A549 (cell line): ENCODE data around the gene CAPS2. TPM values are rescaled to one million over a fixed set of nuclear protein-coding genes. Genes with fewer than 3 reads are reported as not detected.

Source experiments
- ATAC-seq, 2 experiments: fragments of 200-7000 bp in 1 of 2; fragments of >200 bp in 1 of 2; cut with Nextera tagmentation in 1 of 2; cut with Tn5 transposase in 1 of 2; 3 replicates each; pipeline versions ENCODE4 v1.8.0 to v1.9.1; 2018 to 2020; ENCODE audit warnings: mild to moderate bottlenecking in 1 of 2, moderate library complexity in 1 of 2
- CTCF ChIA-PET: fragments of 300-600 bp; sonication (Branson Sonifier 250); formaldehyde crosslinking; extraction: SDS; loops from one replicate; lab custom pipeline; 2021; ENCODE audit warnings: antibody characterized with exemption, inconsistent platforms; lab: Yijun Ruan, JAX
- POLR2A ChIA-PET: fragments of 350-600 bp; formaldehyde crosslinking; extraction: SDS; loops from one replicate; lab custom pipeline; 2021; ENCODE audit warnings: antibody characterized with exemption, inconsistent platforms; lab: Yijun Ruan, JAX
- DNase-seq, 2 experiments: peaks; one replicate each; pipeline versions ENCODE4 v3.0.0 to v3.0.0-alpha.2; 2011 to 2016; ENCODE audit warnings: low read depth in 1 of 2, low spot score in 1 of 2
- FAIRE-seq: peaks from 2 replicates; lab custom pipeline; 2011; peaks lifted over from hg19 to GRCh38; lab: Jason Lieb, UNC
- H3K27ac ChIP-seq, 2 experiments: fragments of >200 bp; sonication (Bioruptor Twin); formaldehyde crosslinking; 3 replicates each; pipeline ENCODE4 v1.5.1; 2016 to 2017
- H3K4me1 ChIP-seq: fragments of >200 bp; sonication (Bioruptor Twin); formaldehyde crosslinking; 3 replicates; pipeline ENCODE4 v1.6.1; 2016
- H3K4me2 ChIP-seq: fragments of >200 bp; sonication (Bioruptor Twin); formaldehyde crosslinking; 3 replicates; pipeline ENCODE4 v1.6.1; 2016
- H3K4me3 ChIP-seq: fragments of >200 bp; sonication (Bioruptor Twin); formaldehyde crosslinking; 3 replicates; pipeline ENCODE4 v1.5.1; 2016
- H3K9me3 ChIP-seq: fragments of >200 bp; sonication (Bioruptor Twin); formaldehyde crosslinking; 3 replicates; pipeline ENCODE4 v1.6.1; 2016
- CBX8 ChIP-seq: fragments of 200-600 bp; sonication (generic); IDR thresholded peaks from 2 replicates; pipeline ENCODE4 v1.6.1; 2016
- CEBPB ChIP-seq, 2 experiments: fragments of >200 bp in 1 of 2; sonication (Bioruptor Twin) in 1 of 2; formaldehyde crosslinking in 1 of 2; IDR thresholded peaks; 2 replicates each; pipeline ENCODE4 v1.6.1; 2012 to 2016
- HDAC2 ChIP-seq: fragments of 200-600 bp; sonication (generic); IDR thresholded peaks from 2 replicates; pipeline ENCODE4 v1.6.1; 2016
- JUNB ChIP-seq: fragments of >200 bp; sonication (Bioruptor Twin); formaldehyde crosslinking; IDR thresholded peaks from 2 replicates; pipeline ENCODE4 v1.6.1; 2016
- KDM5A ChIP-seq: fragments of 200-600 bp; sonication (generic); IDR thresholded peaks from 2 replicates; pipeline ENCODE4 v1.6.1; 2016; ENCODE audit warnings: antibody characterized with exemption, mild to moderate bottlenecking
- MAZ ChIP-seq: fragments of 150-350 bp; IDR thresholded peaks from 2 replicates; pipeline ENCODE4 v1.6.1; 2014; ENCODE audit warnings: antibody characterized with exemption, low read depth, low read length, borderline replicate concordance
- POLR2A ChIP-seq: IDR thresholded peaks from 2 replicates; pipeline ENCODE4 v1.6.1; 2012; ENCODE audit warnings: mild to moderate bottlenecking, low read length
- RAD21 ChIP-seq, 2 experiments: fragments of >200 bp in 1 of 2; sonication (Bioruptor Twin) in 1 of 2; formaldehyde crosslinking in 1 of 2; IDR thresholded peaks in 1 of 2; conservative IDR thresholded peaks in 1 of 2; 2 replicates in 1 of 2; 3 replicates in 1 of 2; pipeline ENCODE4 v1.6.1; 2012 to 2018; ENCODE audit warnings: inconsistent platforms in 1 of 2
- RARB ChIP-seq: fragments of 250-450 bp; sonication (Bioruptor Pico); IDR thresholded peaks from 2 replicates; pipeline ENCODE4 v1.8.0; 2021; ENCODE audit warnings: mild to moderate bottlenecking, moderate library complexity
- RCOR1 ChIP-seq: fragments of 150-350 bp; IDR thresholded peaks from 2 replicates; pipeline ENCODE4 v1.6.1; 2014; ENCODE audit warnings: antibody characterized with exemption, low read length, low read depth
- ZNF302 ChIP-seq: fragments of 250-450 bp; sonication (Bioruptor Pico); IDR thresholded peaks from 2 replicates; pipeline ENCODE4 v1.9.0; 2021; ENCODE audit warnings: inconsistent platforms, mild to moderate bottlenecking, moderate library complexity
- WGBS: methylation state at CpG from one replicate; pipeline ENCODE4 v1.1.6; 2017; ENCODE audit errors: missing lambda C conversion rate; 5-methylcytosine and 5-hydroxymethylcytosine counted together
- polyA plus RNA-seq, 4 experiments: library from polyadenylated mRNA; depleted of rRNA in 3 of 4; stranded (reverse); fragments of >200 nt; fragmentation: RNase III in 1 of 4; extraction: RNeasy Plus Mini Kit Qiagen cat#74134 plus additional on column Dnase treatment in 1 of 4; gene quantifications; 2 replicates in 3 of 4; 3 replicates in 1 of 4; pipeline ENCODE4 v1.2.3, GENCODE V29; 2011 to 2017
- TF ChIP-seq, protein P1 (sequence below): fragments of >200 bp; sonication (Bioruptor Twin); formaldehyde crosslinking; IDR thresholded peaks from 3 replicates; pipeline ENCODE4 v1.6.1; 2016
- TF ChIP-seq, protein P2 (sequence below): IDR thresholded peaks from 2 replicates; pipeline ENCODE4 v1.6.1; 2012; ENCODE audit warnings: low read depth, borderline replicate concordance
- TF ChIP-seq, protein P3 (sequence below): IDR thresholded peaks from 2 replicates; pipeline ENCODE4 v1.6.1; 2012
- TF ChIP-seq, protein P4 (sequence below): fragments of 200-600 bp; sonication (generic); IDR thresholded peaks from 2 replicates; pipeline ENCODE4 v1.6.1; 2016; ENCODE audit warnings: antibody characterized with exemption, mild to moderate bottlenecking, moderate library complexity
- TF ChIP-seq, protein P5 (sequence below): fragments of >200 bp; sonication (Bioruptor Twin); formaldehyde crosslinking; IDR thresholded peaks from 2 replicates; pipeline ENCODE4 v1.6.1; 2016

Gene CAPS2
- polyA plus RNA-seq, 2 of the 4 experiments (the other 2 are of a cell fraction), result 2.6 to 7.0 TPM

DNA sequence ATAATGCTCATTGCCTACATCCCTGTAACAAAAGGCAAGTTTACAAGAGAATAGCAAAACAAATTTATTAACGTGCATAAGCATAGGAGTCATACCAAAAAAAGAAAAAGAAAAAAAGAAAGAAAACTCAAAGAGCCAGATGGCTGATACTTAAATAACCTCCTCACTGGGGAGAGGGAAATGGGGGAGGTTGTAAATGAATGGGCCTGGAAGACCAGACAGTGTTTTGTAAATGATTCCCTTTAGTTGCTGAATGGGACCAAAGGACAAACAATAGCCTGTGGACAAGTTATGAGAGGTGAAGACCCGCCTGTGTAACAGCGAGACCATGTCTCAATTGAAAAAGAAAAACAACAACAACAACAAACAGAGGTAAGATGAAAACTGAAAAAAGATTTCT, 35.3 kb downstream of the CAPS2 start:
- DNase-seq (no peak), ATAC-seq (no peak), FAIRE-seq (no peak)
- Histone ChIP-seq H3K9me3 (no peaks in the 10 kb centered on the region), H3K27ac (no peak overlapping the region), H3K4me1 (no peaks in the 10 kb centered on the region), H3K4me2 (no peak overlapping the region), H3K4me3 (no peak overlapping the region)
- WGBS, result 78% methylated on average over 3 of the region's 3 CpGs
- TF ChIP-seq ZNF302 (CRISPR knock-in tag), result no peak
- ChIA-PET CTCF (interaction anchor here (0.7 to 1.1 kb wide), 2 partner anchors 10 to 207 kb away, joined by 3 read pairs; no protein-coding TSS in a partner anchor), POLR2A (no interaction called here)

DNA sequence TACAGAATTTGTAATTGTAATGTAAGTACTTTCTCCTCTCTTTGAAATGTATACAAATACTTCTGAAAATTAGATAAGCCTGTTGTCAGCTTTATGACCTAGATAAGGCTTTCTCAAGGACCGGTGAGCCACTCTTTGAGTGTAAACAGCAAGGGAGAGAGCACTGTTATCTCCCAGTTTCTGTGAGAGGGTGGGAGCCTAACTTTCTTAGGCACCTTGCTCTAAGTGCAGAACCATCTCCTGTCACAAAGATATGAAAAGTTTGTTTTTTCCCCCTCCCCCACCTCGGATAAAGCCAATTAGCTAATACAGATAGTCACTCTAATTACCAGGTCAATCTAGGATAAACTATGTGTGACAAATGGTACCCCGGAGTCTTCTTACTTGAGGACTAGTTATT, 35.8 kb downstream of the CAPS2 start:
- no peak overlapping the region for H3K27ac ChIP-seq
- ATAC-seq (no peak), DNase-seq (no peak), FAIRE-seq (no peak)
- ChIA-PET CTCF (interaction anchor here (1.1 kb wide), 1 partner anchor 10 kb away, joined by 3 read pairs; no protein-coding TSS in a partner anchor), POLR2A (no interaction called here)
- H3K9me3 ChIP-seq, result no peaks in the 10 kb centered on the region
- TF ChIP-seq, protein P1, sequence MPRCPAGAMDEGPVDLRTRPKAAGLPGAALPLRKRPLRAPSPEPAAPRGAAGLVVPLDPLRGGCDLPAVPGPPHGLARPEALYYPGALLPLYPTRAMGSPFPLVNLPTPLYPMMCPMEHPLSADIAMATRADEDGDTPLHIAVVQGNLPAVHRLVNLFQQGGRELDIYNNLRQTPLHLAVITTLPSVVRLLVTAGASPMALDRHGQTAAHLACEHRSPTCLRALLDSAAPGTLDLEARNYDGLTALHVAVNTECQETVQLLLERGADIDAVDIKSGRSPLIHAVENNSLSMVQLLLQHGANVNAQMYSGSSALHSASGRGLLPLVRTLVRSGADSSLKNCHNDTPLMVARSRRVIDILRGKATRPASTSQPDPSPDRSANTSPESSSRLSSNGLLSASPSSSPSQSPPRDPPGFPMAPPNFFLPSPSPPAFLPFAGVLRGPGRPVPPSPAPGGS, result no peak
- 72% methylated on average over 3 of the region's 3 CpGs for WGBS
- H3K4me3 ChIP-seq, result no peak overlapping the region
- H3K4me2 ChIP-seq, result no peak overlapping the region
- no peaks in the 10 kb centered on the region for H3K4me1 ChIP-seq

DNA sequence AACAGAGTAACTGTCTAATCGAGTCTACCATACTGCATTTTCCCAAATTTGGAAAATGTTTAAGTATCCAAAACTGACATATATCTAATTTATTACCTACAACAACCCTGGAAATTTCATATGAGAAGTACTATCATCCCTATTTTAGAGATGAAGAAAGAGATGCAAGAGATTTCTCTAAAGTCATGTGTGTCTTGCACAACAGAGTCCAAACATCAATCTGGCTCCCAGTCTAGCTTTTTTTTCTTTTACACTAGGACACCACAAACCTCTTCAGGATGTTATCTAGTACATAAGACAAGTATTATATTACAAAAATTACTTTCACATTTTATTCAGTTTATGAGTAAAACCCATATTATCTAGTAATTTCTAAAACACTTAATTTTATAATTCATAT, 39.1 kb downstream of the CAPS2 start:
- Histone ChIP-seq H3K27ac (no peak overlapping the region), H3K4me3 (no peak overlapping the region), H3K9me3 (no peaks in the 10 kb centered on the region), H3K4me2 (no peak overlapping the region), H3K4me1 (no peaks in the 10 kb centered on the region)
- CTCF ChIA-PET, result no interaction called here
- ATAC-seq (no peak), FAIRE-seq (no peak), DNase-seq (no peak)
- TF ChIP-seq, protein P2, sequence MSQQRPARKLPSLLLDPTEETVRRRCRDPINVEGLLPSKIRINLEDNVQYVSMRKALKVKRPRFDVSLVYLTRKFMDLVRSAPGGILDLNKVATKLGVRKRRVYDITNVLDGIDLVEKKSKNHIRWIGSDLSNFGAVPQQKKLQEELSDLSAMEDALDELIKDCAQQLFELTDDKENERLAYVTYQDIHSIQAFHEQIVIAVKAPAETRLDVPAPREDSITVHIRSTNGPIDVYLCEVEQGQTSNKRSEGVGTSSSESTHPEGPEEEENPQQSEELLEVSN, result no peak
- TF ChIP-seq RARB (CRISPR knock-in tag) (no peak), HDAC2 (no peak), MAZ (no peak), CEBPB (IDR thresholded peaks at IDR 0.05) (no peak), JUNB (no peak), ZNF302 (CRISPR knock-in tag) (no peak), RAD21 (conservative IDR thresholded peaks at IDR 0.05 in 1 of 2, IDR thresholded peaks at IDR 0.05 in 1 of 2) (no peak), POLR2A (no peak), CBX8 (no peak), RCOR1 (no peak), KDM5A (no peak)
- TF ChIP-seq, protein P3, sequence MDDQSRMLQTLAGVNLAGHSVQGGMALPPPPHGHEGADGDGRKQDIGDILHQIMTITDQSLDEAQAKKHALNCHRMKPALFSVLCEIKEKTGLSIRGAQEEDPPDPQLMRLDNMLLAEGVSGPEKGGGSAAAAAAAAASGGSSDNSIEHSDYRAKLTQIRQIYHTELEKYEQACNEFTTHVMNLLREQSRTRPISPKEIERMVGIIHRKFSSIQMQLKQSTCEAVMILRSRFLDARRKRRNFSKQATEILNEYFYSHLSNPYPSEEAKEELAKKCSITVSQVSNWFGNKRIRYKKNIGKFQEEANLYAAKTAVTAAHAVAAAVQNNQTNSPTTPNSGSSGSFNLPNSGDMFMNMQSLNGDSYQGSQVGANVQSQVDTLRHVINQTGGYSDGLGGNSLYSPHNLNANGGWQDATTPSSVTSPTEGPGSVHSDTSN, result no peak
- TF ChIP-seq, protein P4, sequence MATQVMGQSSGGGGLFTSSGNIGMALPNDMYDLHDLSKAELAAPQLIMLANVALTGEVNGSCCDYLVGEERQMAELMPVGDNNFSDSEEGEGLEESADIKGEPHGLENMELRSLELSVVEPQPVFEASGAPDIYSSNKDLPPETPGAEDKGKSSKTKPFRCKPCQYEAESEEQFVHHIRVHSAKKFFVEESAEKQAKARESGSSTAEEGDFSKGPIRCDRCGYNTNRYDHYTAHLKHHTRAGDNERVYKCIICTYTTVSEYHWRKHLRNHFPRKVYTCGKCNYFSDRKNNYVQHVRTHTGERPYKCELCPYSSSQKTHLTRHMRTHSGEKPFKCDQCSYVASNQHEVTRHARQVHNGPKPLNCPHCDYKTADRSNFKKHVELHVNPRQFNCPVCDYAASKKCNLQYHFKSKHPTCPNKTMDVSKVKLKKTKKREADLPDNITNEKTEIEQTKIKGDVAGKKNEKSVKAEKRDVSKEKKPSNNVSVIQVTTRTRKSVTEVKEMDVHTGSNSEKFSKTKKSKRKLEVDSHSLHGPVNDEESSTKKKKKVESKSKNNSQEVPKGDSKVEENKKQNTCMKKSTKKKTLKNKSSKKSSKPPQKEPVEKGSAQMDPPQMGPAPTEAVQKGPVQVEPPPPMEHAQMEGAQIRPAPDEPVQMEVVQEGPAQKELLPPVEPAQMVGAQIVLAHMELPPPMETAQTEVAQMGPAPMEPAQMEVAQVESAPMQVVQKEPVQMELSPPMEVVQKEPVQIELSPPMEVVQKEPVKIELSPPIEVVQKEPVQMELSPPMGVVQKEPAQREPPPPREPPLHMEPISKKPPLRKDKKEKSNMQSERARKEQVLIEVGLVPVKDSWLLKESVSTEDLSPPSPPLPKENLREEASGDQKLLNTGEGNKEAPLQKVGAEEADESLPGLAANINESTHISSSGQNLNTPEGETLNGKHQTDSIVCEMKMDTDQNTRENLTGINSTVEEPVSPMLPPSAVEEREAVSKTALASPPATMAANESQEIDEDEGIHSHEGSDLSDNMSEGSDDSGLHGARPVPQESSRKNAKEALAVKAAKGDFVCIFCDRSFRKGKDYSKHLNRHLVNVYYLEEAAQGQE, result no peak
- TF ChIP-seq, protein P1, result no peak
- TF ChIP-seq, protein P5, sequence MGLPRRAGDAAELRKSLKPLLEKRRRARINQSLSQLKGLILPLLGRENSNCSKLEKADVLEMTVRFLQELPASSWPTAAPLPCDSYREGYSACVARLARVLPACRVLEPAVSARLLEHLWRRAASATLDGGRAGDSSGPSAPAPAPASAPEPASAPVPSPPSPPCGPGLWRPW, result no peak
- POLR2A ChIA-PET, result no interaction called here
- WGBS, result 81% methylated on average over 1 of the region's 1 CpG
